Trophoblast cell (in vitro differentiated cells and primary cell): Measurements from ENCODE around the gene ZMYND8.
"Not testable (repeated sequence)": the region's sequence is repeated elsewhere in the genome, so short reads cannot be mapped to it uniquely, and the experiment has no call there.

ENCODE experiments used
- DNase-seq, 2 donors: peaks; one replicate each; pipeline ENCODE4 v3.0.0-alpha.2; 2016
- H2AFZ ChIP-seq: 2 replicates; pipeline ENCODE4 v1.6.1; 2013; ENCODE audit warnings: low read length, moderate library complexity, mild to moderate bottlenecking; ENCODE audit not compliant: insufficient read depth, poor library complexity
- H2AK5ac ChIP-seq: 2 replicates; pipeline ENCODE4 v1.6.1; 2013; ENCODE audit warnings: mild to moderate bottlenecking, low read length
- H2BK120ac ChIP-seq: 2 replicates; pipeline ENCODE4 v1.6.1; 2013; ENCODE audit warnings: low read length, mild to moderate bottlenecking, moderate library complexity; ENCODE audit not compliant: insufficient read depth, poor library complexity
- H2BK12ac ChIP-seq: 2 replicates; pipeline ENCODE4 v1.6.1; 2013; ENCODE audit warnings: mild to moderate bottlenecking, low read length, moderate library complexity
- H2BK5ac ChIP-seq: 2 replicates; pipeline ENCODE4 v1.6.1; 2013; ENCODE audit warnings: low read length, low read depth, moderate library complexity, mild to moderate bottlenecking; ENCODE audit not compliant: poor library complexity
- H3K14ac ChIP-seq: 2 replicates; pipeline ENCODE4 v1.6.1; 2013; ENCODE audit warnings: mild to moderate bottlenecking, low read length
- H3K18ac ChIP-seq: 2 replicates; pipeline ENCODE4 v1.6.1; 2013; ENCODE audit warnings: mild to moderate bottlenecking, low read length
- H3K23ac ChIP-seq: 2 replicates; pipeline ENCODE4 v1.6.1; 2013; ENCODE audit warnings: low read length
- H3K27ac ChIP-seq: 2 replicates; pipeline ENCODE4 v1.5.1; 2013; ENCODE audit warnings: low read depth, mild to moderate bottlenecking, inconsistent platforms, low read length, moderate library complexity
- H3K27me3 ChIP-seq: 2 replicates; pipeline ENCODE4 v1.6.1; 2013; ENCODE audit warnings: inconsistent platforms, mild to moderate bottlenecking, low read length, moderate library complexity; ENCODE audit not compliant: insufficient read depth
- H3K36me3 ChIP-seq, 2 experiments: 1 replicate in 1 of 2; 2 replicates in 1 of 2; pipeline ENCODE4 v1.6.1; 2013; ENCODE audit warnings: low read length in 2 of 2, mild to moderate bottlenecking in 2 of 2, moderate library complexity in 1 of 2; ENCODE audit not compliant: insufficient read depth in 2 of 2, control insufficient read depth in 1 of 2
- H3K4ac ChIP-seq: 2 replicates; pipeline ENCODE4 v1.6.1; 2013; ENCODE audit warnings: low read depth, mild to moderate bottlenecking, low read length, moderate library complexity
- H3K4me1 ChIP-seq, 2 experiments: 1 replicate in 1 of 2; 2 replicates in 1 of 2; pipeline ENCODE4 v1.6.1; 2013; ENCODE audit warnings: low read length in 2 of 2, mild to moderate bottlenecking in 2 of 2, moderate library complexity in 1 of 2; ENCODE audit not compliant: insufficient read depth in 2 of 2, control insufficient read depth in 1 of 2
- H3K4me2 ChIP-seq: 2 replicates; pipeline ENCODE4 v1.6.1; 2013; ENCODE audit warnings: inconsistent platforms, mild to moderate bottlenecking, low read length, moderate library complexity
- H3K4me3 ChIP-seq: 2 replicates; pipeline ENCODE4 v1.5.1; 2013; ENCODE audit warnings: mild to moderate bottlenecking, low read depth, low read length, inconsistent platforms
- H3K79me1 ChIP-seq: one replicate; pipeline ENCODE4 v1.6.1; 2013; ENCODE audit warnings: low read length
- H3K79me2 ChIP-seq: 2 replicates; pipeline ENCODE4 v1.6.1; 2013; ENCODE audit warnings: low read length, mild to moderate bottlenecking; ENCODE audit not compliant: control insufficient read depth, insufficient read depth, poor library complexity
- H3K9ac ChIP-seq: 2 replicates; pipeline ENCODE4 v1.6.1; 2013; ENCODE audit warnings: mild to moderate bottlenecking, low read length
- H3K9me3 ChIP-seq: 2 replicates; pipeline ENCODE4 v1.6.1; 2013; ENCODE audit warnings: low read depth, mild to moderate bottlenecking, control low read depth, inconsistent platforms, low read length; ENCODE audit not compliant: insufficient read depth
- H4K12ac ChIP-seq: 2 replicates; pipeline ENCODE4 v1.6.1; 2013; ENCODE audit warnings: low read depth, mild to moderate bottlenecking, low read length, moderate library complexity
- H4K8ac ChIP-seq: 2 replicates; pipeline ENCODE4 v1.6.1; 2013; ENCODE audit warnings: low read depth, mild to moderate bottlenecking, low read length, moderate library complexity
- H4K91ac ChIP-seq: one replicate; pipeline ENCODE4 v1.6.1; 2013; ENCODE audit warnings: low read depth, mild to moderate bottlenecking, low read length, moderate library complexity
- WGBS: extraction: QIAGEN DNeasy Blood & Tissue Kit; methylation state at CpG from one replicate; pipeline ENCODE4 v1.1.7; 2013; ENCODE audit warnings: missing lambda C conversion rate; ENCODE audit not compliant: insufficient read length, insufficient coverage; ENCODE audit errors: extremely low coverage; 5-methylcytosine and 5-hydroxymethylcytosine counted together

Gene ZMYND8

GRCh38 chr20:47278907-47279348, 77.6 kb downstream of the ZMYND8 start:
- Histone ChIP-seq H2BK12ac (no peak overlapping the region), H3K79me2 (peaks cover 2% of the 10 kb centered on the region), H4K8ac (no peak overlapping the region), H3K27ac (no peak overlapping the region), H3K27me3 (no peaks in the 10 kb centered on the region), H3K4ac (no peak overlapping the region), H3K4me3 (no peak overlapping the region), H3K79me1 (peaks cover 2% of the 10 kb centered on the region), H2BK5ac (no peak overlapping the region), H2BK120ac (no peak overlapping the region), H2AK5ac (no peak overlapping the region), H4K12ac (no peak overlapping the region), H3K9me3 (peaks cover 2% of the 10 kb centered on the region), H3K23ac (no peak overlapping the region), H4K91ac (no peak overlapping the region), H3K18ac (no peak overlapping the region), H3K36me3 (peaks cover 40 to 53% of the 10 kb centered on the region in 2 experiments), H3K9ac (no peak overlapping the region), H3K4me1 (peaks cover 2 to 6% of the 10 kb centered on the region in 2 experiments), H3K14ac (no peak overlapping the region), H3K4me2 (no peak overlapping the region), H2AFZ (no peak overlapping the region)
- no peak for DNase-seq
- WGBS: no CpG with 5 or more reads among the region's 8 CpGs

DNA sequence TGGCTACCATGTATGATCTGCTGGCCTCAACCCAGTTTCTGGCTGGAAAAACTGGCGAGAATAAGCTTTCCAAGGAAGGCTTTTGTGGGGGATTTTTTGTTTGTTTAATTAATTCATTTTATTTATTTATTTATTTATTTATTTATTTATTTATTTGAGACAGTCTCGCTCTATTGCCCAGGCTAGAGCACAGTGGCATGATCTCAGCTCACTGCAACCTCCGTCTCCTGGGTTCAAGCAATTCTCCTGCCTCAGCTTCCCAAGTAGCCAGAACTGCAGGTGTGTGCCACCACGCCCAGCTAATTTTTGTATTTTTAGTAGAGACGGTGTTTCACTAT, 79.0 kb downstream of the ZMYND8 start:
- not testable (repeated sequence) for H4K91ac ChIP-seq, H3K4me2 ChIP-seq, H3K4me3 ChIP-seq, H3K14ac ChIP-seq, H2AFZ ChIP-seq, H3K79me2 ChIP-seq, H3K27me3 ChIP-seq, H3K23ac ChIP-seq, H2BK5ac ChIP-seq, H3K9me3 ChIP-seq, H3K4ac ChIP-seq, H2AK5ac ChIP-seq, H3K4me1 ChIP-seq, H2BK120ac ChIP-seq, H2BK12ac ChIP-seq, DNase-seq, H3K79me1 ChIP-seq, H3K18ac ChIP-seq, H3K27ac ChIP-seq, H4K12ac ChIP-seq, H4K8ac ChIP-seq, H3K9ac ChIP-seq
- peaks cover 35 to 43% of the 10 kb centered on the region in 2 experiments for H3K36me3 ChIP-seq
- no CpG with 5 or more reads among the region's 5 CpGs for WGBS

- peaks cover 5% of the 10 kb centered on the region for H3K79me1 ChIP-seq
- DNase-seq: no peak
- H2BK12ac ChIP-seq: no peak overlapping the region
- no peak overlapping the region for H4K91ac ChIP-seq
- no peak overlapping the region for H3K14ac ChIP-seq
- H3K79me2 ChIP-seq: peaks cover 2% of the 10 kb centered on the region
- H3K23ac ChIP-seq: no peak overlapping the region
- H3K9me3 ChIP-seq: peaks cover 2% of the 10 kb centered on the region
- H2BK5ac ChIP-seq: no peak overlapping the region
- no peaks in the 10 kb centered on the region for H3K27me3 ChIP-seq
- H3K36me3 ChIP-seq: peaks cover 33 to 41% of the 10 kb centered on the region in 2 experiments
- peaks cover 4 to 8% of the 10 kb centered on the region in 2 experiments for H3K4me1 ChIP-seq
- no peak overlapping the region for H3K27ac ChIP-seq
- no peak overlapping the region for H4K12ac ChIP-seq
- H3K4me2 ChIP-seq: no peak overlapping the region
- no peak overlapping the region for H2BK120ac ChIP-seq
- no peak overlapping the region for H3K4ac ChIP-seq
- no peak overlapping the region for H3K9ac ChIP-seq
- no peak overlapping the region for H4K8ac ChIP-seq
- H3K4me3 ChIP-seq: no peak overlapping the region
- no peak overlapping the region for H2AK5ac ChIP-seq
- no peak overlapping the region for H3K18ac ChIP-seq
- no peak overlapping the region for H2AFZ ChIP-seq
- no CpG with 5 or more reads among the region's 8 CpGs for WGBS
Measured at GRCh38 chr20:47276851-47277534, 79.5 kb downstream of the ZMYND8 start.

GRCh38 chr20:47276251-47276650, 80.2 kb downstream of the ZMYND8 start:
- no peak overlapping the region for H3K4me2 ChIP-seq
- H3K27ac ChIP-seq: no peak overlapping the region
- H3K79me1 ChIP-seq: peaks cover 5% of the 10 kb centered on the region
- DNase-seq: no peak
- H3K23ac ChIP-seq: no peak overlapping the region
- no peak overlapping the region for H4K8ac ChIP-seq
- no peak overlapping the region for H3K14ac ChIP-seq
- peaks cover 31 to 38% of the 10 kb centered on the region in 2 experiments for H3K36me3 ChIP-seq
- no peak overlapping the region for H3K4me3 ChIP-seq
- H3K9ac ChIP-seq: no peak overlapping the region
- peak overlapping the region; percentile 9 for H3K4ac ChIP-seq
- H3K79me2 ChIP-seq: peaks cover 2% of the 10 kb centered on the region
- peaks cover 4 to 8% of the 10 kb centered on the region in 2 experiments for H3K4me1 ChIP-seq
- peak overlapping the region; percentile 36 for H4K12ac ChIP-seq
- H4K91ac ChIP-seq: peak overlapping the region; percentile 49
- H2AK5ac ChIP-seq: peak overlapping the region; percentile 87
- no peak overlapping the region for H2AFZ ChIP-seq
- H3K18ac ChIP-seq: peak overlapping the region; percentile 40
- no CpG with 5 or more reads among the region's 20 CpGs for WGBS
- H3K27me3 ChIP-seq: no peaks in the 10 kb centered on the region
- peak overlapping the region; percentile 33 for H2BK5ac ChIP-seq
- no peak overlapping the region for H2BK120ac ChIP-seq
- peak overlapping the region; percentile 0 for H2BK12ac ChIP-seq
- peaks cover 2% of the 10 kb centered on the region for H3K9me3 ChIP-seq
